Left ventricle myocardium inferior (tissue), 1 donor: ENCODE measurements around the gene ACOXL. TPM values are rescaled to one million over a fixed set of nuclear protein-coding genes. Genes with fewer than 3 reads are reported as not detected.

Experiments used
- DNase-seq: peaks from one replicate; pipeline ENCODE4 v3.0.0-alpha.2; 2020
- H3K27ac ChIP-seq: fragments of 200-600 bp; replicated peaks from 2 replicates; pipeline ENCODE4 v1.8.0; 2021
- H3K27me3 ChIP-seq: fragments of 200-600 bp; 2 replicates; pipeline ENCODE4 v1.8.0; 2021; ENCODE audit warnings: low read depth
- H3K36me3 ChIP-seq: fragments of 200-600 bp; 2 replicates; pipeline ENCODE4 v1.8.0; 2021
- H3K4me1 ChIP-seq: fragments of 200-600 bp; 2 replicates; pipeline ENCODE4 v1.8.0; 2021
- H3K4me3 ChIP-seq: fragments of 200-600 bp; 2 replicates; pipeline ENCODE4 v1.8.0; 2021; ENCODE audit warnings: mild to moderate bottlenecking, moderate library complexity
- H3K9me3 ChIP-seq: fragments of 200-600 bp; replicated peaks from 2 replicates; pipeline ENCODE4 v1.8.0; 2021
- intact Hi-C: fragments of 100-400 bp; cut with micrococcal nuclease; formaldehyde crosslinking; loops from one replicate; pipeline ENCODE4 v1.11.0; 2022
- total RNA-seq: library from RNA; stranded (reverse); fragmentation: NEBNext Ultra II Directional; extraction: Animal tissue kit (Norgen Biotek cat#: 25700); gene quantifications from one replicate; pipeline ENCODE4 v1.2.1, GENCODE V29; 2021
- TF ChIP-seq, protein P1 (sequence below): fragments of 200-600 bp; IDR thresholded peaks from 2 replicates; pipeline ENCODE4 v1.8.0; 2021; ENCODE audit warnings: antibody characterized with exemption, mild to moderate bottlenecking, borderline replicate concordance
- donor health status: DM: no; HTN: yes; CAD: no; lungs with severe emphysema.

ACOXL gene
- total RNA-seq, 1 donor from 2014 or later, result not detected

DNA sequence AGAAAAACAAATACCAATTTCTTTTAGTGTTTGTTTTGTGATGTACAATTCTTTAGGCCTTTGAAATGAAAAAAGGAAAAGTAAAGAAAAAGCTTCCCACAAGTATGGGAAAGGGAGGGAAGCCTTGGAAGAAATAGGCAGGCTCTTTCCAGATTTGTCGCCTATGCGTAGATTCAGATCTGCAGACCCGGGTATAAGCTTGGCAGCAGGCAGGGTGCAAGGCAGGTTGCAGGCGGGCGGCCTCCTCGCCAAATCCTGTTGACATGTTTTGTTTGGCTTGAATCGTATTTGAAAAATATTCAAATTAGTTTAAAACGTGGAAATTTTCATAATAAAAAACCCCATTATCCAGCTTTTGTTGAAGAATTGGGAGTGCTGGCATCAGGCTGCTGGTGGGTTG is 104.3 kb downstream of the ACOXL start:
- Histone ChIP-seq H3K9me3 (no peaks in the 10 kb centered on the region), H3K36me3 (no peaks in the 10 kb centered on the region), H3K27me3 (peaks cover 48% of the 10 kb centered on the region), H3K4me1 (no peaks in the 10 kb centered on the region), H3K4me3 (no peak overlapping the region), H3K27ac (no peak overlapping the region)
- no peak for DNase-seq
- intact Hi-C loops, result no loop called here
- TF ChIP-seq, protein P1, sequence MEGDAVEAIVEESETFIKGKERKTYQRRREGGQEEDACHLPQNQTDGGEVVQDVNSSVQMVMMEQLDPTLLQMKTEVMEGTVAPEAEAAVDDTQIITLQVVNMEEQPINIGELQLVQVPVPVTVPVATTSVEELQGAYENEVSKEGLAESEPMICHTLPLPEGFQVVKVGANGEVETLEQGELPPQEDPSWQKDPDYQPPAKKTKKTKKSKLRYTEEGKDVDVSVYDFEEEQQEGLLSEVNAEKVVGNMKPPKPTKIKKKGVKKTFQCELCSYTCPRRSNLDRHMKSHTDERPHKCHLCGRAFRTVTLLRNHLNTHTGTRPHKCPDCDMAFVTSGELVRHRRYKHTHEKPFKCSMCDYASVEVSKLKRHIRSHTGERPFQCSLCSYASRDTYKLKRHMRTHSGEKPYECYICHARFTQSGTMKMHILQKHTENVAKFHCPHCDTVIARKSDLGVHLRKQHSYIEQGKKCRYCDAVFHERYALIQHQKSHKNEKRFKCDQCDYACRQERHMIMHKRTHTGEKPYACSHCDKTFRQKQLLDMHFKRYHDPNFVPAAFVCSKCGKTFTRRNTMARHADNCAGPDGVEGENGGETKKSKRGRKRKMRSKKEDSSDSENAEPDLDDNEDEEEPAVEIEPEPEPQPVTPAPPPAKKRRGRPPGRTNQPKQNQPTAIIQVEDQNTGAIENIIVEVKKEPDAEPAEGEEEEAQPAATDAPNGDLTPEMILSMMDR, result no peak

DNA sequence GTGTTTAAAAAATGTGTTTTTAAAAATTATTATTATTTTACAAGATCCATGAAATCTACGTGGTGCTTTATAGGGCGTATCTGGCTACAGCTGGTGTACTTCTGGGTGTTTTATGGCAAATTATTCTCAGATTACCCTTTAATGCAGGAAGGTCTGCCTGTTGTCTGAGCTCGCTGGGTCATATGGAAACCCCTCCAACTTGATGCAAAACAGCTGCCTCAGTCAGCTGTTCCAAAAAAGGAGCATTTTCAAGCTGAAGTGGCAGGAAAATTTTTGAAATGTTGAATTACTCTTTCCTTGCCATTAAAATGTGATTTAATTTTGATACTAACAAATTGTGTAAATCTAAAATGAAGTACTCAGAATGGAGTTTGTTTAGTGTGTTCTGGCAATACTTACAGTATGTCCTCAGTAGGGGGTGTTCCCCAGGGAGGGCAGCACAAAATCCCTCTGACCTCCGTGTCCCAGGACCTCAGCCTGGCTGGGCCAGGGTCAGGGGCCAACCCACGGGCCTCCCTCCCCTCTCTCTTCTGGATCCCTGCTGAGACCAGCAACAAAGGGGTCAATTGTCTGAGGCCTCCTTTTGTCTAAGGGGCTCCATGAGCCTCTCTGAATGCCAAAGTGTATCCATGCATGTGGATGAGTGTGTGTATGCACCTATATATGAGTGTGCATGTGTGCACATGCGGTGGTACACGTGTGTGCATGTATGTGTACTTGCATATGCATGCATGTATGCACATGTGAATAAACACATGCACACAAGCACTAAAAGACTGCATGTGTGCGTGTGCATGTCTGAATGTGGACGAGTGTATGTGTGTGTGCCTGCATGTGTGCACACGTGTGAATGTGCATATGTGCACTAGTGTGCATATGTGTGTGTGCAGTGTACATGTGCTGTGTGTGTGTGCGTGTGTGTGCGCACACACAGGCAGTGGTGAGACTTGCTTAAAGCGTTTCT is 105.4 kb downstream of the ACOXL start:
- Histone ChIP-seq H3K4me3 (no peak overlapping the region), H3K27ac (no peak overlapping the region), H3K27me3 (peaks cover 46% of the 10 kb centered on the region), H3K4me1 (no peaks in the 10 kb centered on the region), H3K9me3 (no peaks in the 10 kb centered on the region), H3K36me3 (no peaks in the 10 kb centered on the region)
- DNase-seq, result no peak
- intact Hi-C loops, result no loop called here
- TF ChIP-seq, protein P1, result no peak

DNA sequence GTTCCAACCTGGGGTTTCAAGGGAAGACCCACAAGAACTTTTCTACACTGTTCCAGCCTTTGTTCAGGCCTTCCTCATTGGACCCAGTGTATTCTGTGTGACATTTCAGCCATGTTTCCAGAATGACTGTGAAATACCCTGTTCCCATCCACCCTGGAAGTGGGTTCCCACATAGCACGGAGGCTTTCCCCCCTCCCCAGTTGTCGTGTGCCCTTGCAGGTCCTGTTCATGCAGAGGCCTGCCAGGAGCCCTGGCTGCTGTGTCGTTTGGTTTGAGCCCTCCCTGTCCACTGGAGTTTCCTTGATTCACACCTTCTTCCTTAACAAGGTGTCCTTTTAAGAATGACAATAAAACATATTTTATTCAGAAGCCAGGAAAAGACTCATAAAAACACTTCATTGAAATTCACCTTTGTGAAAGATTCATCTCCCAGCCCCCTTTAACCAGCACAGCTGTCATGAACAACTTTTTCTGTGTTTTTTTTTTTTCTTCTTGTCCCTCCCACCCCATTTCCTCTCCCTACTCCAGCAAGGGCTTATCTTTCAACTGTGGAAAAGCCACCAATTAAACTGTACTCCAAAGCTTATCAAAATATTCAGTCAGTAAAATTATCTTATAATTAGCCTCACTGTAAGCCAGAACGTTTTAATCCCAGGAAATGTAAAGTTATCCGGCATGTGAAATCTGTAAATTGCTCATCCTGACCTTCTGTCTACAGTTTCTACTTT is 106.4 kb downstream of the ACOXL start:
- no peak for DNase-seq

DNA sequence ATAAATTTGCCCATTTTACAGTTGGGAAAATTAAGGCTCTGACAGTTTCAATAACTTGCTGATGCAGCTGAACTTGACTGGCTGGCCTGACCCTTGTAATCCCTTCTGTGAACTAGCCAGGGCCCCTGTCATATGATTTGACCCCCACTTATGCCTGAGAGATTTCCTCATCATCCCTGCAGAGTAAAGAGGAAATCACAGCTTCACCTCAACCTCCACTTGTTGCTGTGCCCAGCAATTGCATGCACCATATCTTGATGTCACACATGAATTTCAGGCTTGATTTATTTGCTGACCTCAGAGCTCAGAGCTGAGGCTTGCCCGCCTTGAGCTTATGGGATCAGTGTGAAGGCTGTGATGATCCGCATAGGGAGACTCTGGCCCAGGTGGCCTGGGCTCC is 108.1 kb downstream of the ACOXL start:
- H3K27ac ChIP-seq, result no peak overlapping the region
- H3K36me3 ChIP-seq, result no peaks in the 10 kb centered on the region
- H3K27me3 ChIP-seq, result peaks cover 47% of the 10 kb centered on the region
- intact Hi-C loops, result no loop called here
- DNase-seq, result no peak
- H3K4me1 ChIP-seq, result no peaks in the 10 kb centered on the region
- no peaks in the 10 kb centered on the region for H3K9me3 ChIP-seq
- no peak overlapping the region for H3K4me3 ChIP-seq
- TF ChIP-seq, protein P1, result no peak

More for the DNA sequence above, 106.4 kb downstream of the ACOXL start:
- H3K4me3 ChIP-seq, result no peak overlapping the region
- H3K27ac ChIP-seq, result no peak overlapping the region
- TF ChIP-seq, protein P1, result no peak
- no peaks in the 10 kb centered on the region for H3K9me3 ChIP-seq
- intact Hi-C loops, result no loop called here
- H3K27me3 ChIP-seq, result peaks cover 43% of the 10 kb centered on the region
- no peaks in the 10 kb centered on the region for H3K36me3 ChIP-seq
- no peaks in the 10 kb centered on the region for H3K4me1 ChIP-seq

DNA sequence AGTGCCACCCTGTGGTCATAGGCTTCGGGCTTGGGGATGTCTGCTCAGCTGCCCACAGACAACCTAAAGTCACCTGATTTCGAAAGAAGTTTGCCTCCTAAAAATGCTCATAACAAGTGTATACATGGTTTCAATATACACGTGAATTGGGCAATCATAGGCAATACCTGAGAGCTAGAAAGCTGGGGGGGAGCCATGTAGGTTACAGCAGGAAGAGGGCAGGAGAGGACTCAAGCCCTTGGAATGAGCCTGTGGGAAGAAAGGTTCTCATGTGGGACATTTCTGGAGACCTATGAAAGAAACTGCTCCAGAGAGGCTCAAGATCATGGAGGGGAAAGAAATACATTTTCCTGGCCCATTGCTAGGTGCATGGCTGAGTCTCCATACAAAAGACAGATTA is 109.7 kb downstream of the ACOXL start:
- no peaks in the 10 kb centered on the region for H3K4me1 ChIP-seq
- TF ChIP-seq, protein P1, result no peak

More for the DNA sequence above, 109.7 kb downstream of the ACOXL start:
- Histone ChIP-seq H3K27ac (no peak overlapping the region), H3K9me3 (no peaks in the 10 kb centered on the region), H3K36me3 (no peaks in the 10 kb centered on the region), H3K4me3 (no peak overlapping the region), H3K27me3 (peaks cover 39% of the 10 kb centered on the region)
- no peak for DNase-seq
- intact Hi-C loops, result no loop called here
